Gastrocnemius medialis (tissue), 4 donors: ENCODE data around the gene COQ9. TPM values are rescaled to one million over a fixed set of nuclear protein-coding genes. Genes with fewer than 3 reads are reported as not detected.

Experiments used
- ATAC-seq, 2 donors: fragments of 150-250 bp; one replicate each; pipeline ENCODE4 v1.9.1; 2016
- DNase-seq, 2 donors: peaks; one replicate each; pipeline ENCODE4 v3.0.0-alpha.2; 2019
- H3K27ac ChIP-seq, 4 donors: fragments of 200-600 bp; sonication (generic); 1 replicate in 1 of 4; 2 replicates in 3 of 4; pipeline ENCODE4 v1.5.1; 2016 to 2018; ENCODE audit warnings: mild to moderate bottlenecking in 2 of 4, moderate library complexity in 1 of 4
- H3K27me3 ChIP-seq, 3 donors: fragments of 200-600 bp; sonication (generic) in 2 of 3; 1 replicate in 1 of 3; 2 replicates in 2 of 3; pipeline versions ENCODE4 v1.5.1 to v1.6.0; 2016 to 2019; ENCODE audit warnings: mild to moderate bottlenecking in 1 of 3, moderate library complexity in 1 of 3
- H3K36me3 ChIP-seq, 2 donors: fragments of 200-600 bp; sonication (generic) in 1 of 2; one replicate each; pipeline ENCODE4 v1.5.1; 2017 to 2018
- H3K4me1 ChIP-seq, 2 donors: fragments of 200-600 bp; sonication (generic) in 1 of 2; one replicate each; pipeline ENCODE4 v1.5.1; 2016 to 2017; ENCODE audit warnings: mild to moderate bottlenecking in 2 of 2
- H3K4me3 ChIP-seq, 4 donors: fragments of 200-600 bp; sonication (generic) in 3 of 4; 1 replicate in 1 of 4; 2 replicates in 3 of 4; pipeline ENCODE4 v1.5.1; 2016 to 2019; ENCODE audit warnings: mild to moderate bottlenecking in 2 of 4
- H3K9me3 ChIP-seq, 3 donors: fragments of 200-600 bp; sonication (generic) in 2 of 3; 1 replicate in 1 of 3; 2 replicates in 2 of 3; pipeline ENCODE4 v1.5.1; 2016 to 2019
- CTCF ChIP-seq, 5 experiments: fragments of 450-650 bp in 3 of 5; fragments of 200-600 bp in 2 of 5; sonication (generic) in 2 of 5; IDR thresholded peaks in 4 of 5; conservative IDR thresholded peaks in 1 of 5; 1 replicate in 4 of 5; 2 replicates in 1 of 5; pipeline ENCODE4 v1.5.1; 2016 to 2019; ENCODE audit warnings: antibody characterized with exemption in 5 of 5, mild to moderate bottlenecking in 3 of 5, moderate library complexity in 3 of 5
- POLR2A ChIP-seq, 2 donors: fragments of 450-650 bp; IDR thresholded peaks; one replicate each; pipeline ENCODE4 v1.6.1; 2017; ENCODE audit warnings: antibody characterized with exemption in 2 of 2, mild to moderate bottlenecking in 2 of 2, moderate library complexity in 2 of 2
- in situ Hi-C, 4 donors: fragments of 200-750 bp; cut with MboI; loops; one replicate each; pipeline versions ENCODE4 v1.15.0 to v1.8.0; 2017; ENCODE audit warnings: low sequenced_read_pairs in 4 of 4
- intact Hi-C: fragments of 100-400 bp; cut with DNase I; formaldehyde crosslinking; loops from one replicate; pipeline ENCODE4 v1.15.1; 2023; ENCODE audit warnings: low total_unique reads
- total RNA-seq, 4 donors: library from RNA; depleted of rRNA; stranded (reverse); fragments of >200 nt; gene quantifications; one replicate each; pipeline versions ENCODE4 v1.1.0 to v1.2.3, GENCODE V29; 2016

The COQ9 gene
- total RNA-seq, 4 donors from 2014 or later, result 107 to 171 (median 135) TPM

- Histone ChIP-seq H3K4me1 (no peaks in the 10 kb centered on the region), H3K27ac (no peak overlapping the region), H3K4me3 (no peak overlapping the region), H3K27me3 (no peaks in the 10 kb centered on the region), H3K36me3 (no peaks in the 10 kb centered on the region), H3K9me3 (no peaks in the 10 kb centered on the region)
- TF ChIP-seq POLR2A (IDR thresholded peaks at IDR 0.05), result no peak
- no peak for TF ChIP-seq CTCF (IDR thresholded peaks at IDR 0.05 in 4 of 5, conservative IDR thresholded peaks at IDR 0.05 in 1 of 5)
- intact Hi-C loops, result no loop called here
- in situ Hi-C loops, result no loop called here
- DNase-seq (no peak), ATAC-seq (no peak)
Measured at GRCh38 chr16:57502048-57502775, 54.9 kb downstream of the COQ9 start.

- in situ Hi-C loops, result no loop called here
- intact Hi-C loops, result no loop called here
- no peaks in the 10 kb centered on the region for H3K27me3 ChIP-seq
- ATAC-seq (no peak), DNase-seq (no peak)
- H3K9me3 ChIP-seq, result no peaks in the 10 kb centered on the region
- H3K4me1 ChIP-seq, result no peaks in the 10 kb centered on the region
- no peak for TF ChIP-seq POLR2A (IDR thresholded peaks at IDR 0.05)
- no peak for TF ChIP-seq CTCF (IDR thresholded peaks at IDR 0.05 in 4 of 5, conservative IDR thresholded peaks at IDR 0.05 in 1 of 5)
- H3K36me3 ChIP-seq, result no peaks in the 10 kb centered on the region
- H3K4me3 ChIP-seq, result no peak overlapping the region
- H3K27ac ChIP-seq, result no peak overlapping the region
Measured at GRCh38 chr16:57503366-57503765, 56.1 kb downstream of the COQ9 start.

- in situ Hi-C loops (no loop called here), intact Hi-C loops (no loop called here)
- TF ChIP-seq POLR2A (IDR thresholded peaks at IDR 0.05) (no peak), CTCF (IDR thresholded peaks at IDR 0.05 in 4 of 5, conservative IDR thresholded peaks at IDR 0.05 in 1 of 5) (no peak)
- no peaks in the 10 kb centered on the region for H3K36me3 ChIP-seq
- no peaks in the 10 kb centered on the region for H3K27me3 ChIP-seq
- DNase-seq, result no peak
- ATAC-seq, result no peak
- H3K4me3 ChIP-seq, result no peak overlapping the region
- no peaks in the 10 kb centered on the region for H3K4me1 ChIP-seq
- no peak overlapping the region for H3K27ac ChIP-seq
- no peaks in the 10 kb centered on the region for H3K9me3 ChIP-seq
Measured at GRCh38 chr16:57504001-57504400, 56.7 kb downstream of the COQ9 start.

- Histone ChIP-seq H3K27ac (no peak overlapping the region), H3K4me3 (no peak overlapping the region), H3K27me3 (no peaks in the 10 kb centered on the region), H3K4me1 (no peaks in the 10 kb centered on the region), H3K9me3 (no peaks in the 10 kb centered on the region), H3K36me3 (no peaks in the 10 kb centered on the region)
- in situ Hi-C loops, result no loop called here
- intact Hi-C loops, result no loop called here
- TF ChIP-seq CTCF (IDR thresholded peaks at IDR 0.05 in 4 of 5, conservative IDR thresholded peaks at IDR 0.05 in 1 of 5) (no peak), POLR2A (IDR thresholded peaks at IDR 0.05) (no peak)
- ATAC-seq, result no peak
- no peak for DNase-seq
Measured at GRCh38 chr16:57504491-57504890, 57.2 kb downstream of the COQ9 start.

- no peak for ATAC-seq
- Histone ChIP-seq H3K27ac (no peak overlapping the region), H3K9me3 (no peaks in the 10 kb centered on the region), H3K4me1 (no peaks in the 10 kb centered on the region), H3K36me3 (no peaks in the 10 kb centered on the region), H3K4me3 (no peak overlapping the region), H3K27me3 (no peaks in the 10 kb centered on the region)
- TF ChIP-seq POLR2A (IDR thresholded peaks at IDR 0.05) (no peak), CTCF (IDR thresholded peaks at IDR 0.05 in 4 of 5, conservative IDR thresholded peaks at IDR 0.05 in 1 of 5) (no peak)
- DNase-seq, result no peak
- intact Hi-C loops (no loop called here), in situ Hi-C loops (no loop called here)
Measured at GRCh38 chr16:57505169-57505568, 57.9 kb downstream of the COQ9 start.
